A549 treated with CORT108297 at 1 μM for 4 hours (cell line): ENCODE measurements around the gene C14orf119. TPM values are rescaled to one million over a fixed set of nuclear protein-coding genes. Genes with fewer than 3 reads are reported as not detected.

Experiments
- total RNA-seq: library from RNA; stranded (reverse); fragments of 200-300 nt; extraction: Qiagen RNA extraction; gene quantifications from 5 replicates; pipeline ENCODE4 v1.2.3, GENCODE V29; 2022

The C14orf119 gene
- total RNA-seq, result 85.2 to 110 TPM (median 105 TPM) in 5 replicates

GRCh38 chr14:23095196-23096108 is at the start of gene C14orf119:
Gene C14orf119, plus strand, starts transcription at chr14:23095505. Its CDS starts 2,154 bp downstream, at chr14:23097659.

GRCh38 chr14:23056956-23057756 is 38.1 kb upstream of the C14orf119 start, which contains the start of gene CDH24:
Gene CDH24, minus strand, starts transcription at chr14:23057520. Its CDS starts 1,787 bp downstream, at chr14:23055733.

GRCh38 chr14:23094666-23095195 is 574 bp upstream of the C14orf119 start, which contains the start of gene ACIN1:
Gene ACIN1, minus strand, starts transcription at chr14:23095136. Its CDS starts 24 bp downstream, at chr14:23095112.

GRCh38 chr14:23104591-23105347 is 9.5 kb downstream of the C14orf119 start, which contains the start of gene CIROP:
Gene CIROP, minus strand, starts transcription at chr14:23104989. Its CDS starts 69 bp downstream, at chr14:23104920.

GRCh38 chr14:23118506-23119362 is 23.4 kb downstream of the C14orf119 start, which contains the start of gene CEBPE:
Gene CEBPE, minus strand, starts transcription at chr14:23119255. Its CDS starts 164 bp downstream, at chr14:23119091.

Other genes with a start within 250 kb of the C14orf119 start
- gene LRP10, start 223.8 kb upstream of the C14orf119 start, total RNA-seq, result 58.5 to 90.1 TPM (median 82.3 TPM) in 5 replicates
- gene REM2, start 212.3 kb upstream of the C14orf119 start, total RNA-seq, result 0.30 to 0.50 TPM (median 0.44 TPM) in 5 replicates
- gene RBM23, start 176.4 kb upstream of the C14orf119 start, total RNA-seq, result 62.1 to 70.9 TPM (median 63.9 TPM) in 5 replicates
- gene PRMT5, start 166.1 kb upstream of the C14orf119 start, total RNA-seq, result 105 to 136 TPM (median 107 TPM) in 5 replicates
- 33.3 to 40.0 TPM (median 36.3 TPM) in 5 replicates for gene HAUS4, start 138.4 kb upstream of the C14orf119 start, total RNA-seq
- gene AJUBA, start 113.0 kb upstream of the C14orf119 start, total RNA-seq, result 35.7 to 49.4 TPM (median 39.5 TPM) in 5 replicates
- gene C14orf93, start 85.4 kb upstream of the C14orf119 start, total RNA-seq, result 2.9 to 3.8 TPM (median 3.7 TPM) in 5 replicates
- gene PSMB5, start 60.6 kb upstream of the C14orf119 start, total RNA-seq, result 293 to 335 TPM (median 321 TPM) in 5 replicates
- gene PSMB11, start 53.3 kb upstream of the C14orf119 start, total RNA-seq, result not detected in 5 replicates
- gene CDH24, start 38.0 kb upstream of the C14orf119 start, total RNA-seq, result 3.0 to 5.9 TPM (median 5.2 TPM) in 5 replicates
- gene ACIN1, start 369 bp upstream of the C14orf119 start, total RNA-seq, result 98.4 to 109 TPM (median 104 TPM) in 5 replicates
- gene CIROP, start 9.5 kb downstream of the C14orf119 start, total RNA-seq, result not detected in 5 replicates
- not detected in 5 replicates for gene CEBPE, start 23.8 kb downstream of the C14orf119 start, total RNA-seq
- gene SLC7A8, start 88.2 kb downstream of the C14orf119 start, total RNA-seq, result 0.47 to 0.73 TPM (median 0.55 TPM) in 5 replicates
- gene RNF212B, start 142.4 kb downstream of the C14orf119 start, total RNA-seq, result not detected in 5 replicates
- gene HOMEZ, start 190.6 kb downstream of the C14orf119 start, total RNA-seq, result 6.2 to 10.2 TPM (median 9.1 TPM) in 5 replicates
- gene PPP1R3E, start 207.4 kb downstream of the C14orf119 start, total RNA-seq, result 2.9 to 4.8 TPM (median 4.0 TPM) in 5 replicates
- 17.7 to 23.3 TPM (median 20.7 TPM) in 5 replicates for gene BCL2L2, start 211.3 kb downstream of the C14orf119 start, total RNA-seq
- 139 to 159 TPM (median 152 TPM) in 5 replicates for gene PABPN1, start 226.0 kb downstream of the C14orf119 start, total RNA-seq